Cardiac ventricle fibroblast (primary cell): ENCODE results near the gene ITPR2. TPM values are rescaled to one million over a fixed set of nuclear protein-coding genes. Genes with fewer than 3 reads are reported as not detected.

ENCODE experiments used
- total RNA-seq: library from RNA; depleted of rRNA; stranded (reverse); fragments of >200 nt; gene quantifications from 2 replicates; pipeline ENCODE4 v1.2.3, GENCODE V29; 2015

The ITPR2 gene
- total RNA-seq = 17.8 and 18.5 TPM in 2 replicates

GRCh38 chr12:26832822-26833742 is at the start of gene ITPR2:
ITPR2 (minus strand) TSS chr12:26833194; CDS start chr12:26832781, 413 bp downstream.

Other genes starting within 250 kb of the ITPR2 start
- gene INTS13, start 104.8 kb upstream of the ITPR2 start, total RNA-seq = 35.4 and 48.8 TPM in 2 replicates
- 42.1 and 51.0 TPM in 2 replicates for gene FGFR1OP2, start 105.3 kb upstream of the ITPR2 start, total RNA-seq
- 16.3 and 32.6 TPM in 2 replicates for gene TM7SF3, start 181.2 kb upstream of the ITPR2 start, total RNA-seq
- gene MED21, start 189.4 kb upstream of the ITPR2 start, total RNA-seq = 27.6 and 42.6 TPM in 2 replicates
- gene C12orf71, start 249.4 kb upstream of the ITPR2 start, total RNA-seq = not detected in 2 replicates